ENCODE data around the gene TBX18.

Gene TBX18

DNA sequence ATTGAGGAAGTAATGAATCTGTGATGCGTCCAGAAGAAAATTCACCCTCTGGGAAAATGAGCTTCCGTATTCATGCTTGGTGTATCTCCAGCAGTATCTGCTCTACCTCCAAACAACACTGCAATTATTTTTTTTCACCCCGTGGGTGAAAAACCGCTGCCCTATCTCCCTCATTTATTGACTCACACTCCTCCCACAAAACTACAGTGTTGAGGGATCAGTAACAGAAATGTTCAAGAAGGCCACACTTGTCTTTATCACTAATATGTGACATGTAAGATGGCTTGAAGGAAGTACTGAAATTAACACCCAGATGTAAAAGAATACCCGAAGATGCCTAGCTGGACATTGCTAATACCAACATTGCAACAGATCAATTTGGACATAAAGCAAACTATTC, 4.9 kb upstream of the TBX18 start:
- TF ChIP-seq, protein P1, sequence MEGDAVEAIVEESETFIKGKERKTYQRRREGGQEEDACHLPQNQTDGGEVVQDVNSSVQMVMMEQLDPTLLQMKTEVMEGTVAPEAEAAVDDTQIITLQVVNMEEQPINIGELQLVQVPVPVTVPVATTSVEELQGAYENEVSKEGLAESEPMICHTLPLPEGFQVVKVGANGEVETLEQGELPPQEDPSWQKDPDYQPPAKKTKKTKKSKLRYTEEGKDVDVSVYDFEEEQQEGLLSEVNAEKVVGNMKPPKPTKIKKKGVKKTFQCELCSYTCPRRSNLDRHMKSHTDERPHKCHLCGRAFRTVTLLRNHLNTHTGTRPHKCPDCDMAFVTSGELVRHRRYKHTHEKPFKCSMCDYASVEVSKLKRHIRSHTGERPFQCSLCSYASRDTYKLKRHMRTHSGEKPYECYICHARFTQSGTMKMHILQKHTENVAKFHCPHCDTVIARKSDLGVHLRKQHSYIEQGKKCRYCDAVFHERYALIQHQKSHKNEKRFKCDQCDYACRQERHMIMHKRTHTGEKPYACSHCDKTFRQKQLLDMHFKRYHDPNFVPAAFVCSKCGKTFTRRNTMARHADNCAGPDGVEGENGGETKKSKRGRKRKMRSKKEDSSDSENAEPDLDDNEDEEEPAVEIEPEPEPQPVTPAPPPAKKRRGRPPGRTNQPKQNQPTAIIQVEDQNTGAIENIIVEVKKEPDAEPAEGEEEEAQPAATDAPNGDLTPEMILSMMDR (IDR thresholded peaks at IDR 0.05) = no peak
- no peak for TF ChIP-seq ZFX (IDR thresholded peaks at IDR 0.05; ENCODE audit: borderline replicate concordance)
- no peak overlapping the region for H3K27ac ChIP-seq

DNA sequence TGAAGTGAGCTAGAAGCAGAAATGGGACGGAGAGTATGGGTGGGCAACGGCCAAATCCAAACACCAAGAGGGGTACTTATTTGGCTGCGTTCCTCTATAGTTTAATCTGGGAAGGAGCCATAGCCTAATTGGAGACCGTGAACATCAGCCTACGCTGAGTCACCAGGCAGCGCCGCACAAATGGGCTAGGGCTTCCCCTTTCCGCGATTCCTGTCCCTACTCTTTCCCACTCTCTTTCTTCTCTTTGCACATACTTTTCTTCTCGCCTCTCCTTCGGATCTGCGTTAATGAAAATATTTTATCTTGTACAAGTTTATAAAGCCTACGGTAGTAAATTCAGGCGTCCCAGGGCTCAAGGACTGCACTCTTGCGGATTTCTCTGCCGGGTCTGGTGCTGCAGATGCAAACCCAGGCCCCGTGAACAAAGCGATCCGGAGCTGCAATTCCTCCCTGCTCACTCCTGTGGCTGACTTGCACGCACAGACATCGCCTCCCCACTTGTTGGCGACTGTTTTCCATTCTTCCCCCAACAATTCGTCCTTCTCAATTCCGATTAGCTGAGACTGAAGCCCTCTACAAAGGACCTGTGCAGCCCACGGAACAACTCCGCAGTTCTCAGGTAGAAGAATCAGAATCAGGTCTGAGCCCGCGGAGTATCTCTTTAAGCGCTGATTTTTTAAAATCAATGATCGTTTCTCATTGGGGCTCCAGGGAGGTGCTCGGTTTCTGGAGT, 4.2 kb upstream of the TBX18 start:
- no peak overlapping the region for H3K27ac ChIP-seq
- no peak for TF ChIP-seq ZFX (IDR thresholded peaks at IDR 0.05; ENCODE audit: borderline replicate concordance)
- TF ChIP-seq, protein P1 (IDR thresholded peaks at IDR 0.05) = no peak

DNA sequence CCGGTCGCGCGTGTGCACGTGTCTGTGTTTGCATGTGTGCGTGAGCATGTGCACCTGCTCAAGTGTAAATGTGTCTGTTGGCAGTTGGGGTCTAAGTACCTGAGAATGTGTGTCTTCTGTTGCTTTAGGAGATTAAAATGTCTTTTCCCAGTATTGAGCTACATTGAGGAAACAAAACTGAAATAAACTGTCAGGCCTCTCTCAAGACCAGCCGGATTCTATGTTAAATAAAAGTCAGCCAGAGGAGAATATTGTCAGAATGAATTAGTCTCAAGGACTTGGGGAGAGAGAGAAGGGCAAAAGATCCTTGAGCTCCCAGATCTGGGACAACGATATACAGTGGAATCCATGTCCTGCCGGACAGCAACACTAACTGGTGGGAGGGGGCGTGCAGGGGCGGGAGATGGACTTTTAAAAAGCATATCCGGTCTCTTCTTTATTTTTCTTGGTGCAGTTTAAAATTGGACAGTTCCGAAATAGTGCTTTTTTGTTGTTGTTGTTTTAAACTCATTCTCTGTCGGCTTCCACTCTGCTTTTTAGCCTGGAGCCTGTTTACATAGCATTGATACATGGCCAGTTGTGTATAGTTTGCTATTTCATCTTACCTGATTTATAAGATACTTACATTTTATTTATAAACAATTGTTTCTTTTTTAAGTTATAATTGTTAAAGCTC, 3.3 kb upstream of the TBX18 start:
- no peak overlapping the region for H3K27ac ChIP-seq
- TF ChIP-seq, protein P1 (IDR thresholded peaks at IDR 0.05) = no peak
- no peak for TF ChIP-seq ZFX (IDR thresholded peaks at IDR 0.05; ENCODE audit: borderline replicate concordance)

DNA sequence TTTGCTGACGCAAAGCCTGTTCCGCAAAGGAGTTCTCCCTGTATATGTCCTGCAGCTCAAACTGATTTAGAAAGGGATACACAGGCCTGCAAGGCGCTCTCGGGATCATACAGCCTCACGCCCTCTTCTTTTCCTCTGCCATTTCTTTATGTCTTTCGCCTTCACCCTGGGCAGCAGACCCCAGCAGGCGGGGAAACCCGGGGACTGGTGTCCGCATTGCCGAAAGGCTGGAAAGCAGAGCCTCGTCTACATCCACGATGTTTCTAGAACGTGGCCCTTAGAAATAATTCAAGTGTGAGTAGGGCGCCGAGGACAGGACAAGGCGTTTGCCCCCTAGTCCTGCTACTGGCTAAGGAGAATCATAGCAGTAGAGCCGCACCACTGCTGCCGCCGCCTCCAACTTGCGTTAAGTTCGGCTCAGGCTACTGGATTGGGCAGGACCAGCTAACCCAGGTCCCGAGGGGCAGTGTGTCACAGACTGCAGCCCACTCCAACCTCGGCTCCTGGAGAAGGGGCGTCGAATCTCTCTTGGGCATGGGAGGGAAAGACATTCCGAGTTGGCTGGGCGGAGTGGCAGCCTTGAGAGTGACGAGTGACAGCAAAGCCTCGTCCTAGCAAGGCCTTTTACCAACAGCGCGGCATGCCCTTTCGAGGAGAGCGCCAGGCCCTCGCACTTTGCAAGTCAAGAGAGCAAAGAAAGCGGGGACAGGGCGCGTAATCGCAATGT, 2.6 kb upstream of the TBX18 start:
- TF ChIP-seq, protein P1 (IDR thresholded peaks at IDR 0.05) = no peak
- TF ChIP-seq ZFX (IDR thresholded peaks at IDR 0.05; ENCODE audit: borderline replicate concordance) = no peak
- no peak overlapping the region for H3K27ac ChIP-seq

DNA sequence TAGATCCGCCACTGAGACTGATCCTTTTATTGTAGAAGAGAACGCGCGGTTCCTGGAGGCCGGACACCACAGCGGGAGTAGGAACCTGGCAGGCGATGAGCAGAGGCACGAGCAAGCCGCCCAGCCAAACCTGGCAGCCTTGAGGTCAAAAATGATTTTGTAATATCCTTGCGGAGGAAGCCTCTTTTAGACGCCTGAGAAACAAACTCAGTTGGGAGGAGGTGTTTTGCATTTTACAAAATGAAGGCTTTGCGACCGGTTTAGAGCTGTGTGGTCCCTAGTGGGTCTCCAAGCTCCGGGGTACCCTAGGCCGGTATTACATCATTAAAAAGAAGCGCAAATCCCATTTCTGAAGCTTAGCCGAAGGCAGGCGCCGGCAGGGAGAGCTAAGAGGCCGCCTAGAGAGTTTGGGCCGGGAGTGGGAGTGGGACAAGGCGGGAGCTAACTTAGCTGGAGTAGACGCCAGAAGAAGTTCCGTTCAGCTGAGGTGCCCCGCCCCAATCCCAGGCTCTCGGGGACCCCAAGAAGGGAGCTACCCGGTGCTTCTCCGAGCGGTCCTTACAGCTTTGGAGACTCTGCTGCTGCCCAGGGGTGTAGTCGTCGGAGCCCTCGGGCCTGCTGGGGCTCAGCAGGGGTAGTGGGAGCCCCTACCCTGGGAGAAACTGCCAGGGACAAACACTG, 1.9 kb upstream of the TBX18 start:
- TF ChIP-seq ZFX (IDR thresholded peaks at IDR 0.05; ENCODE audit: borderline replicate concordance) = no peak
- TF ChIP-seq, protein P1 (IDR thresholded peaks at IDR 0.05) = no peak

DNA sequence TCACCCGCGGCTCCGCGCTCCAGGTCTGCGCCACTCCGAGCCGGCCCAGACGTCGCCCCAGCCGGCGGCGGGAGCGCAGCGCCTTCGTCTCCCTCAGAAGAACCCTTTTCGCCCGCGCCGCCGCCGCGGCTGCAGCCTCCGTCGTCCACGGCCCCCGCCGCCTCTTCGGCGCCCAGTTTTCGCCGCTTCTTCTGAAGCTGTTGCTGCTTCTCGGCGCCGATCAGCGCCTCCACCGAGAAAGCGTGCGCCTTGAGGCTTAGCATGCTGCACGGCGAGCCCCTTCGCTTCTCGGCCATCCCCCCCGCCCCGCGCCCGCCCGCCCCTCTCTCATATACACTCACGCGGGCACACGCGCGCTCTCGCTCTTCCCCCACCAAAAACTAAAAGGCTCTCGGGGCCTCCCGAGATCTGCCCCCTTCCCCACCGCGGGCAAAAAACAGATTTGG, 489 bp downstream of the TBX18 start:
- peak overlapping the region; percentile 83 for H3K27ac ChIP-seq
- TF ChIP-seq, protein P1 (IDR thresholded peaks at IDR 0.05) = no peak
- TF ChIP-seq ZFX (IDR thresholded peaks at IDR 0.05; ENCODE audit: borderline replicate concordance) = no peak

More for the DNA sequence above, 1.9 kb upstream of the TBX18 start:
- no peak overlapping the region for H3K27ac ChIP-seq

Measured in 22Rv1 (cell line).